ENCODE data around the gene COL3A1.

COL3A1 gene

GRCh38 chr2:189014449-189015138 is 40.4 kb downstream of the COL3A1 start:
- in situ Hi-C loops (cut with HindIII; ENCODE audit: low sequenced_read_pairs), result no loop called here

- in situ Hi-C loops (cut with HindIII; ENCODE audit: low sequenced_read_pairs), result no loop called here
Measured at GRCh38 chr2:189015359-189015758, 41.2 kb downstream of the COL3A1 start.

GRCh38 chr2:189016311-189016861 is 42.2 kb downstream of the COL3A1 start:
- in situ Hi-C loops (cut with HindIII; ENCODE audit: low sequenced_read_pairs), result no loop called here

GRCh38 chr2:189018631-189019030 is 44.5 kb downstream of the COL3A1 start:
- in situ Hi-C loops (cut with HindIII; ENCODE audit: low sequenced_read_pairs), result no loop called here

GRCh38 chr2:189020179-189020578 is 46.0 kb downstream of the COL3A1 start:
- in situ Hi-C loops (cut with HindIII; ENCODE audit: low sequenced_read_pairs), result no loop called here

GRCh38 chr2:189022053-189022481 is 47.9 kb downstream of the COL3A1 start:
- in situ Hi-C loops (cut with HindIII; ENCODE audit: low sequenced_read_pairs), result no loop called here

GRCh38 chr2:189022492-189022891 is 48.3 kb downstream of the COL3A1 start:
- in situ Hi-C loops (cut with HindIII; ENCODE audit: low sequenced_read_pairs), result no loop called here

GRCh38 chr2:189024901-189025618 is 50.9 kb downstream of the COL3A1 start:
- in situ Hi-C loops (cut with HindIII; ENCODE audit: low sequenced_read_pairs), result no loop called here

GRCh38 chr2:189037518-189037917 is 63.3 kb downstream of the COL3A1 start:
- in situ Hi-C loops (cut with HindIII; ENCODE audit: low sequenced_read_pairs), result no loop called here

- in situ Hi-C loops (cut with HindIII; ENCODE audit: low sequenced_read_pairs), result no loop called here
Measured at GRCh38 chr2:189045836-189046235, 71.7 kb downstream of the COL3A1 start.

GRCh38 chr2:189046320-189046719 is 72.1 kb downstream of the COL3A1 start:
- in situ Hi-C loops (cut with HindIII; ENCODE audit: low sequenced_read_pairs), result no loop called here

GRCh38 chr2:189047171-189047888 is 73.2 kb downstream of the COL3A1 start:
- in situ Hi-C loops (cut with HindIII; ENCODE audit: low sequenced_read_pairs), result no loop called here

GRCh38 chr2:189048189-189048588 is 74.0 kb downstream of the COL3A1 start:
- in situ Hi-C loops (cut with HindIII; ENCODE audit: low sequenced_read_pairs), result no loop called here

- in situ Hi-C loops (cut with HindIII; ENCODE audit: low sequenced_read_pairs), result no loop called here
Measured at GRCh38 chr2:189049709-189050164, 75.6 kb downstream of the COL3A1 start.

GRCh38 chr2:189050165-189050712 is 76.1 kb downstream of the COL3A1 start:
- in situ Hi-C loops (cut with HindIII; ENCODE audit: low sequenced_read_pairs), result no loop called here

- in situ Hi-C loops (cut with HindIII; ENCODE audit: low sequenced_read_pairs), result no loop called here
Measured at GRCh38 chr2:189056200-189057106, 82.3 kb downstream of the COL3A1 start.

GRCh38 chr2:189057316-189057715 is 83.1 kb downstream of the COL3A1 start:
- in situ Hi-C loops (cut with HindIII; ENCODE audit: low sequenced_read_pairs), result no loop called here

GRCh38 chr2:189060096-189060642 is 86.0 kb downstream of the COL3A1 start:
- in situ Hi-C loops (cut with HindIII; ENCODE audit: low sequenced_read_pairs), result no loop called here
